Hematopoietic multipotent progenitor cell (in vitro differentiated cells): ENCODE data around the gene MADD. TPM values are rescaled to one million over a fixed set of nuclear protein-coding genes. Genes with fewer than 3 reads are reported as not detected.
"Not testable (repeated sequence)": the region's sequence is repeated elsewhere in the genome, so short reads cannot be mapped to it uniquely, and the experiment has no call there.

Source experiments
- DNase-seq, 3 donors: peaks; one replicate each; pipeline ENCODE4 v3.0.0-alpha.2; 2011 to 2015; ENCODE audit warnings: low read depth in 2 of 3, low spot score in 2 of 3
- total RNA-seq: library from RNA; depleted of rRNA; stranded (reverse); fragments of >200 nt; gene quantifications from one replicate; pipeline ENCODE4 v1.2.3, GENCODE V29; 2012

Gene MADD
- total RNA-seq, 1 donor, result 116 TPM

DNA sequence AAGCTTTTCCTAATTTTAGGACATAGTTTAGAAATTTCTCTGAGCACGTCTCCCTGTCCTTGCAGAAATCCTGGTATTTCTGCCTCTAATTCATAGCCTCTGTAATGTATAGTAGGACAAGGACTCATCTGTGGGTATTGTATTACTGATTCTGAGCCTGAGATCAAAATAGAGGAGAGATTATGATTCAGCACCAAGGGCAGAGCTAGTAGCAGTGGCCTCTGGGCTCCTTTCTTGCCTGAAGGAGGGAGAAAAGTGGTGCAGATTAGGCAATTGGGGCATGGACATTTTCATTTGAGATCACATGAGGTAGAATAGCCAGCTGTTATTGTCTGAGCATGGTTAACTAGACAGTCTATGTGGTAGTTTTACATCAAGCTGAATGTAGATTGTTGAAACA, 2.8 kb downstream of the MADD start:
- DNase-seq, result peak in 1 of 3 donors; percentile 30

DNA sequence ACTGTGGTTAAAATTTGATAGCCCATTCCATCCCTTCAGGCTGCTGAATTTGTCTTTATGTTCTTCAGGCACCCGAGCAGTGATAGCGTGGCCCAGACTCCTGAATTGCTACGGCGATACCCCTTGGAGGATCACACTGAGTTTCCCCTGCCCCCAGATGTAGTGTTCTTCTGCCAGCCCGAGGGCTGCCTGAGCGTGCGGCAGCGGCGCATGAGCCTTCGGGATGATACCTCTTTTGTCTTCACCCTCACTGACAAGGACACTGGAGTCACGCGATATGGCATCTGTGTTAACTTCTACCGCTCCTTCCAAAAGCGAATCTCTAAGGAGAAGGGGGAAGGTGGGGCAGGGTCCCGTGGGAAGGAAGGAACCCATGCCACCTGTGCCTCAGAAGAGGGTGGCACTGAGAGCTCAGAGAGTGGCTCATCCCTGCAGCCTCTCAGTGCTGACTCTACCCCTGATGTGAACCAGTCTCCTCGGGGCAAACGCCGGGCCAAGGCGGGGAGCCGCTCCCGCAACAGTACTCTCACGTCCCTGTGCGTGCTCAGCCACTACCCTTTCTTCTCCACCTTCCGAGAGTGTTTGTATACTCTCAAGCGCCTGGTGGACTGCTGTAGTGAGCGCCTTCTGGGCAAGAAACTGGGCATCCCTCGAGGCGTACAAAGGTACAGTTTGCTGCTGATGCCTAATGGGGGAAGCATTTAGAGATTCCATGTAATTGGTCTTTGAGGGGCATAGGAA, 4.7 kb downstream of the MADD start:
- DNase-seq, result no peak

GRCh38 chr11:47276923-47277322, 7.0 kb downstream of the MADD start:
- DNase-seq, result no peak

- no peak for DNase-seq
These were observed 8.1 kb downstream of the MADD start for GRCh38 chr11:47278058-47278457.

DNA sequence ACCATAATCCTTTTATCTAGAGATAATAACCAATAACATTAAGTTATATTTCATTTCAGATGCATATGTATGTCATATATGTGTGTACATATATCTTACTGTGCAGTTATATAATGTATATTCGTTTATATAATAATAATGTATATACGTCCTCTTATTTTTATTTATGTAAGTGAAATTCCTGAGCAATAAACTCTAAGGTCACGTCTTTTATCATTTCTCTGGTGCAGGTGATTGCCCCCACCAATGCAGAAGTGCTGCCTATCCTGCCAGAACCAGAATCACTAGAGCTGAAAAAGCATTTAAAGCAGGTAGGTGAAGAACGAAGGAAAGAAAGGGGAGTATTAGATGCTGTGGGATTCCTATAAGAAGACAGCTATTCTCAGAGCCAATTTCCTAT, 8.8 kb downstream of the MADD start:
- no peak for DNase-seq

DNA sequence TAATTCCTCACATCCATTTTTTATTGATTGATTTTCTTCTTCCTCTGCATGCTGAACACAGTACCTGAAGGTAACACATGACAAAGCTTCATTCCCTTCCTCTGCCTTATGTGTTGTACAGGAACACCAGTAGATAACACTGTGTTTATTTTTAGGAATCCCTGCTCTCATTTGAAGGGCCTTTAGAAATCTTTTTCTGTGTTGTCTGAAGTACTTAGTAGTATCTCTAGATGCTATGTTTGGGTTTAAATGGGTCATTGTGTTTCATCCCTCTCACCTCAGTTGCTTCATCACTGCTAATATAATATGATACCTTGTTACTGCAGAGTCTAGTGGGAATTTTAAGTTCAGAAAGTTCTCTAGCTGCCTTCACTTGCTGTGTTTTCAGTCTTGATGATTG, 10.2 kb downstream of the MADD start:
- no peak for DNase-seq

DNA sequence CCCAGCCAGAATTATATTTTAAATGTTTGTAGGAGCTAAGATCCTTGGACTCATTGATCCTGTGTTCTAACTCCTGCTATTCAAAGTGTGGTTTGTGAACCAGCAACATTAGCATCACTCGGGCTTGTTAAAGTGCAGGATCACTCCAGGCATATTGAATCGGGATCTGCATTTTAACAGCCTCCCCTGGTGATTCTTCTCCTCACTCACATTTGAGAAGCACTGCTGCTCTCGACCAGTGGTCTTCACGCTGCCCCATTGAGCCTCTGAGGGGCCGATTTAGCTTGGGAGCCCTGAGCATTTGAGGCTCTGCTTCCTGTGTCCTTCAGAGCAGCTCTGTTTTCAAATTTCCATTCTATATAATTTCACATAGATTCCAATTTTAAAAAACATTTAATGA, 10.9 kb downstream of the MADD start:
- DNase-seq, result no peak

GRCh38 chr11:47282462-47282861, 12.5 kb downstream of the MADD start:
- no peak for DNase-seq

DNA sequence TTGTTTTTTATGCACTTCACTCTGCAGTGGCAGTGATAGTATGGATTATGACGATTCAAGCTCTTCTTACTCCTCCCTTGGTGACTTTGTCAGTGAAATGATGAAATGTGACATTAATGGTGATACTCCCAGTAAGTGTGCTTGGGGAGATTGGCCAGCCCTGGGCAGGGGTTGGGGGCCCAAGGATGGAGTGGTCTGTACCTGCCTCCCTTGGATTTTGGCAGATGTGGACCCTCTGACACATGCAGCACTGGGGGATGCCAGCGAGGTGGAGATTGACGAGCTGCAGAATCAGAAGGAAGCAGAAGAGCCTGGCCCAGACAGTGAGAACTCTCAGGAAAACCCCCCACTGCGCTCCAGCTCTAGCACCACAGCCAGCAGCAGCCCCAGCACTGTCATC, 14.2 kb downstream of the MADD start:
- DNase-seq, result no peak

- DNase-seq, result no peak
These were observed 16.2 kb downstream of the MADD start for GRCh38 chr11:47285969-47286770.

- no peak for DNase-seq
These were observed 18.1 kb downstream of the MADD start for GRCh38 chr11:47288066-47288465.

- DNase-seq, result no peak
These were observed 19.9 kb downstream of the MADD start for GRCh38 chr11:47289856-47290255.

GRCh38 chr11:47295385-47295784, 25.5 kb downstream of the MADD start:
- DNase-seq, result no peak

DNA sequence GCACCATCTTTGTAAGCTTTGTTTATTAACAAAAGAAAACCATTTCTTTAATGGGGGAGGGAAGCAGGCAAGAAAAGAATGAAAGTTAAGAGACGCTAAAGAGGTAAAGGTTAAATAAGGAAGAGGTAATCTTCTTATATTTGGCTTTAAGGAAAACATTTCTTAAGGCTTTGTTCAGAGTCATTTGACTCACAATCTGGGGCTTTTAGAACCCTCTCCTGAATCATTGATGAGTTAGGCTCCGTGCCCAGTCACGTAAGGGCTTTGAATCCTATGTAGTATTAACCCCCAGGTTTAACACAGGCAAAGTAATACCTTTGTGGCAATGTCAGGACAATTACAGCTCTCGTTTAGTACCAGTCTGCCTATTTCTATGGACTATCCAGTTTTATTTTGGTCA, 26.1 kb downstream of the MADD start:
- no peak for DNase-seq

- no peak for DNase-seq
These were observed 29.1 kb downstream of the MADD start for GRCh38 chr11:47299078-47299477.

- peak in 1 of 3 donors; percentile 2 for DNase-seq
These were observed 32.9 kb downstream of the MADD start for GRCh38 chr11:47302853-47303252.

DNA sequence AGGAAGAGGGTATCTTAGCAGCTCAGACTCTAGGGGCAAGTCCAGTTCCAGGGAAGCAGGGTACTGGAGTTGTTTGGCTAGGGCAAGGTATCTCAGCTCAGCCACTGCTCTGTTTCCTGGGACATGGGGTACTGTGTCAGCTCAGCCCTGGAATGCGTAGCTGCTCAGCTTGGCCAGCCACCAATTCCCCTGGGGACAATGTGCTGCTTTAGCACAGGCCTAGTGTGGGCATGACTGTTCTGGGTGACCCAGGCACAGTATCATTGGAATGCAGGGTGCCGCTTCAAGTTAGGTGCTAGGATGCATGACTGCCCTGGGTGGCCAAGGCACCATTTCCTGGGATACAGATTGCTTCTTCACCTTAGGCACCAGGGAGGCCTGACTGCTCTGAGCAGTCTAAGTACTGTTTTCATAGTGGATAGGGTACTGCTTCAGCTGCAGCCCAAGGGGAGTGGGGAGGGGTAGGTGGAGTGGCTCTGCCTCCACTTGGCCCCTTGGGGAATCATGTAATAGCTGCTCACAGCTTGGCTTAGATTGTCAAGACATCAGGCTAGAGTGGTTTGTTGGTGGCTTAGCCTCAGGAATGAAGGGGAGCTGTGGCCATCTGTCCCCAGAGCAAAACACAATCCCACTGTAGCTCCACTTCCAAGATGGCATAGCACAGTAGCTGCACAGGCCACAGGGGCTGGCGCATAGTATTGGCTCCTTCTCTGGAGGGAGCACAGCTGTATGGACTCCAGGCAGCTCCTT, 36.0 kb downstream of the MADD start:
- DNase-seq, result no peak

DNA sequence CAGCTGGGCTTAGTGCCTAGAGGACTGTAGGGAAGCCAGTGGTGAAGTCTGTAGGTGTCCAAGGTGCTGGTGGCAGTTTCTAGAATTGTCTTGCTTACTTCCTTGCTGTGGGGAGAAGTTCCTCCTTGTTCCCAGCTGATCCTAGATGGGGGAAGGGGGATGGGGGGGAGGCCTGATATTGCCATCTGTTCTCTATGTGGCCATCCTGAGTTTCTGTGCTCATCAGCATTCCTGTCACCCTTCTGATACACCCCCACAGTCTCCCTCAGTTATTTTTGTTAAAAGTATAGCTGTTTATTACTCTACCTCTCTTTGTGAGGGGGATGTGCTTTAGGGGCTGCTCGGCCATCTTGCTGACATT, 36.5 kb downstream of the MADD start:
- DNase-seq, result no peak

- DNase-seq, result no peak
These were observed 38.3 kb downstream of the MADD start for GRCh38 chr11:47308050-47308823.

- DNase-seq, result no peak
These were observed 45.1 kb downstream of the MADD start for GRCh38 chr11:47314992-47315391.

GRCh38 chr11:47316501-47316900, 46.6 kb downstream of the MADD start:
- DNase-seq, result not testable (repeated sequence)
